SK-N-MC (cell line): ENCODE results near the gene ASCC1.

Source experiments
- EZH2 ChIP-seq: fragments of 200-600 bp; sonication (generic); IDR thresholded peaks from one replicate; pipeline ENCODE4 v1.6.1; 2017; ENCODE audit warnings: antibody characterized with exemption
- POLR2AphosphoS5 ChIP-seq: IDR thresholded peaks from 2 replicates; pipeline ENCODE4 v1.6.1; 2012; ENCODE audit warnings: mild to moderate bottlenecking, low read depth, low read length, borderline replicate concordance

- no peak for TF ChIP-seq EZH2
- no peak for TF ChIP-seq POLR2AphosphoS5
Measured at GRCh38 chr10:72255977-72256729, 40.1 kb upstream of the ASCC1 start.
